ENCODE data around the gene MVK.
"Not testable (repeated sequence)": the region's sequence is repeated elsewhere in the genome, so short reads cannot be mapped to it uniquely, and the experiment has no call there.

The MVK gene

GRCh38 chr12:109590566-109590965 lies 17.0 kb downstream of the MVK start:
- DNase-seq (ENCODE audit: low read depth in 2 of 2) = no peak

GRCh38 chr12:109591041-109591440 lies 17.4 kb downstream of the MVK start:
- no peak for DNase-seq (ENCODE audit: low read depth in 2 of 2)

- DNase-seq (ENCODE audit: low read depth in 2 of 2) = no peak
Measured at GRCh38 chr12:109592195-109592904, 18.8 kb downstream of the MVK start.

- no peak for DNase-seq (ENCODE audit: low read depth in 2 of 2)
Measured at GRCh38 chr12:109592905-109593272, 19.3 kb downstream of the MVK start.

GRCh38 chr12:109594556-109595317 lies 21.1 kb downstream of the MVK start:
- DNase-seq (ENCODE audit: low read depth in 2 of 2) = no peak

- peak; percentile 19 to 28 for DNase-seq (ENCODE audit: low read depth in 2 of 2)
Measured at GRCh38 chr12:109595321-109595902, 21.8 kb downstream of the MVK start.

GRCh38 chr12:109596418-109597244 lies 23.0 kb downstream of the MVK start:
- no peak for DNase-seq (ENCODE audit: low read depth in 2 of 2)

GRCh38 chr12:109597414-109597794 lies 23.8 kb downstream of the MVK start:
- no peak for DNase-seq (ENCODE audit: low read depth in 2 of 2)

GRCh38 chr12:109597795-109598427 lies 24.3 kb downstream of the MVK start:
- peak; percentile 60 for DNase-seq (ENCODE audit: low read depth in 2 of 2)

GRCh38 chr12:109598428-109598854 lies 24.8 kb downstream of the MVK start:
- no peak for DNase-seq (ENCODE audit: low read depth in 2 of 2)

GRCh38 chr12:109599087-109599486 lies 25.5 kb downstream of the MVK start:
- DNase-seq (ENCODE audit: low read depth in 2 of 2) = no peak

- no peak for DNase-seq (ENCODE audit: low read depth in 2 of 2)
Measured at GRCh38 chr12:109600481-109600880, 26.9 kb downstream of the MVK start.

GRCh38 chr12:109600995-109601394 lies 27.4 kb downstream of the MVK start:
- DNase-seq (ENCODE audit: low read depth in 2 of 2) = no peak

GRCh38 chr12:109601557-109601956 lies 28.0 kb downstream of the MVK start:
- DNase-seq (ENCODE audit: low read depth in 2 of 2) = no peak

- not testable (repeated sequence) for DNase-seq (ENCODE audit: low read depth in 2 of 2)
Measured at GRCh38 chr12:109602132-109602531, 28.5 kb downstream of the MVK start.

GRCh38 chr12:109604132-109604585 lies 30.6 kb downstream of the MVK start:
- DNase-seq (ENCODE audit: low read depth in 2 of 2) = no peak

GRCh38 chr12:109605016-109605415 lies 31.4 kb downstream of the MVK start:
- no peak for DNase-seq (ENCODE audit: low read depth in 2 of 2)

GRCh38 chr12:109605599-109606228 lies 32.1 kb downstream of the MVK start:
- no peak for DNase-seq (ENCODE audit: low read depth in 2 of 2)

- no peak for DNase-seq (ENCODE audit: low read depth in 2 of 2)
Measured at GRCh38 chr12:109606320-109607028, 32.9 kb downstream of the MVK start.

- DNase-seq (ENCODE audit: low read depth in 2 of 2) = no peak
Measured at GRCh38 chr12:109607618-109608017, 34.0 kb downstream of the MVK start.
